ENCODE measurements around the gene CAPRIN1.
"Not testable (repeated sequence)": the region's sequence is repeated elsewhere in the genome, so short reads cannot be mapped to it uniquely, and the experiment has no call there.

CAPRIN1 gene

DNA sequence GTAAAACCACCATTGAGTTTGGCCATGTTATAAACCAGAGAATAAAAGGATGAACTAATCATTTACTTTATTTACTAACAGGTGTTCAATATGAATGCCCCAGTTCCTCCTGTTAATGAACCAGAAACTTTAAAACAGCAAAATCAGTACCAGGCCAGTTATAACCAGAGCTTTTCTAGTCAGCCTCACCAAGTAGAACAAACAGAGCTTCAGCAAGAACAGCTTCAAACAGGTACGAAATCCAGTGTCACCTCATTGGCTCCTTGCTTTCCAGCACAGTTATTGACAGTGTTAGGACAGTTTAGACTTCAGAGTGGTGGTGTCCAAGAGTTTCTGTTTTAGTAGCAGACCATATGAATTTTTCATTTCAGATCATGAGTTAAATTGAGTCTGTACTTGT lies 40.3 kb downstream of the CAPRIN1 start:
- no peak for DNase-seq

DNA sequence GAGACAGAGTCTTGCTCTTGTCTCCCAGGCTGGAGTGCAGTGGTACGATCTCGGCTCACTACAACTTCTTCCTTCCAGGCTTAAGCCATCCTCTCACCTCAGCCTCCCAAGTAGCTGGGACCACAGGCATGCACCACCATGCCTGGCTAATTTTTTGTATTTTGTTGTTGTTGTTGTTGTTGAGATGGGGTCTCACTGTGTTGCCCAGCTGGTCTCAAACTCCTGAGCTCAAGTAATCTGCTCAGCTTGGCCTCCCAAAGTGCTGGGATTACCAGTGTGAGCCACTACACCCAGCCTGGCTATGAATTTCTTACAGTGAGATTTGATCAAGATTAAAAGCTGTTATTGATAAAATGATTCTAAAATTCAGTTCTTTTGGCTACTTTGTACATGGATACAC lies 43.4 kb downstream of the CAPRIN1 start:
- not testable (repeated sequence) for DNase-seq

DNA sequence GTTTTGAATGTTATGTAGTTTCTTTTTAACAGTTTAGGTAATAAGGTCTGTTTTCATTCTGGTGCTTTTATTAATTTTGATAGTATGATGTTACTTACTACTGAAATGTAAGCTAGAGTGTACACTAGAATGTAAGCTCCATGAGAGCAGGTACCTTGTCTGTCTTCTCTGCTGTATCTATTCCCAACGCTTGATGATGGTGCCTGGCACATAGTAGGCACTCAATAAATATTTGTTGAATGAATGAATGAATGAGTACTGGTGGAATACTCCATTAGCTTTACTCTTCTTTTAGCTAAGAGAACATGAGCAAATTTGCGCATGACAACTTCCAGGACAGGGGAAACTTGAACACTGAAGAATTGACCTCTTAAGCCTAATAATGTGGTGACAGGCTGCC lies 47.3 kb downstream of the CAPRIN1 start:
- no peak for DNase-seq

DNA sequence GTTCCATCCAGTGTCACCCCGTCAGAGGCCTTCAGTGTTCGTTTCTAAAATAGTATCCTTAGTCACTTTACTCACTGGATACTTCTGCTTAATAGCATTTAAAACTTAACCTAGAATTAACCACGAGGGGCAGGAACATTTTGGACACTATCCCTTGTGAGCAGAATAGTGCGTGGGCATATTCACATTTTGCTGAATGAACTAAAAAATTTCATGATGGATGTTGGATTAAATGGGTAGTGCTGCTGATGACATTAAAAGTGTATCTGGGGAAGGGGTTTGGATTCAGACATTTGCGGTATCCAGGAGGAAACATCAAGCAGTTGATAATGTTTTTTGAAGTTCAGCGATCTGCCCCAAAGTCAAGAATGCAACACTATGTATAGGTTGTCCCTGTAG lies 53.1 kb downstream of the CAPRIN1 start:
- DNase-seq, result peak in 1 of 14 donors; percentile 34

- DNase-seq, result peak; percentile 48 to 95 (median 93)
These were observed 53.8 kb downstream of the CAPRIN1 start, which contains the start of gene NAT10 for GRCh38 chr11:34105079-34105956. Gene NAT10 (plus strand): TSS chr11:34105629. CDS start chr11:34108226, 2,597 bp downstream.

DNA sequence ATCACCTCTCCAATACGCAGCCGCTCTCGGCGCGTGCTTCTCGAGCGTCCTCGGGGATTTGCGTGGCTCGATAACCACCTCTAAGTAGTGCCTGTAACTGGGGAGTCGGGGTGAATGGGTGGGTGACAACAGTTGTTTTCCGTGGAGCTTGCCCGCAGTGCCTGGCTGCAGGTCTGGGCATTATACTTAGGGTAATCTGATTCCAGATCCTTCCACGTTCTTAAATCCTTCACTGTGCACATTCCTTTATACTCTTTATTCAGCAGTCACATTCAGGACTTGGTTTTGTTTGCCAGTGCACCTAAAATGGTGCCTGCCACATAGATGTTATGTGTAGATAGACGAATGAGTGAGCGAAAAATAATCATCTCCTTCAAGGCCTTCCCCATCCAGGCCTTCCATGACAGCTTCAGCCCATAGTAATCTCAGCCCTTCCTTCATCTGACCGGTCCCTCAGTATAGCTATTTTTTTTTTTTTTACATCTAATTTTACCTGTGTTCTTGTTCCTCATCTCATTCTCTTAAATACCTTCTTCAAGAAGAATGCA lies 54.5 kb downstream of the CAPRIN1 start:
- no peak for DNase-seq

DNA sequence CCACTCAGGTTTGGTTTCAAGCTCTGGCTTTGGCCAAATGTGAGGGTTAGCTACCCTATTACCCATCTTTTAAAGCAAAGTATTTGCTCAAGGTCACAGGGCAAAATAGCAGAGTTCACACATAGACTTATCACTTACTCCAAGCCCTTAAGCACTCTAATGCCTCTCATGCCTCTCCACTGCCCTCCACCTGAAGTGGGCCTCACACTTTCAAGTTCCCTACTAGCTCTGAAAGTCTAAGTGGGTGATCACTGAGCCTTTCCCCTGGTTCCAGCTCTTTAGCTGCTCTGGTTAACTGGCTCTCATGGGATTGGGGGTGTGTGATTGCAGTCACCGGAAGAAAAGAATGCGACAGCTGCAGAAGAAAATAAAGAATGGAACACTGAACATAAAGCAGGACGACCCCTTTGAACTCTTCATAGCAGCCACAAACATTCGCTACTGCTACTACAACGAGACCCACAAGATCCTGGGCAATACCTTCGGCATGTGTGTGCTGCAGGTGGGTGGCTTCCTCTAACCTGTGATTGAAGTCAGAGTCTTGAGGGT lies 60.3 kb downstream of the CAPRIN1 start:
- no peak for DNase-seq

GRCh38 chr11:34114014-34114413 lies 62.5 kb downstream of the CAPRIN1 start:
- no peak for DNase-seq

GRCh38 chr11:34114471-34114870 lies 62.9 kb downstream of the CAPRIN1 start:
- DNase-seq, result no peak

GRCh38 chr11:34120651-34121050 lies 69.1 kb downstream of the CAPRIN1 start:
- no peak for DNase-seq

DNA sequence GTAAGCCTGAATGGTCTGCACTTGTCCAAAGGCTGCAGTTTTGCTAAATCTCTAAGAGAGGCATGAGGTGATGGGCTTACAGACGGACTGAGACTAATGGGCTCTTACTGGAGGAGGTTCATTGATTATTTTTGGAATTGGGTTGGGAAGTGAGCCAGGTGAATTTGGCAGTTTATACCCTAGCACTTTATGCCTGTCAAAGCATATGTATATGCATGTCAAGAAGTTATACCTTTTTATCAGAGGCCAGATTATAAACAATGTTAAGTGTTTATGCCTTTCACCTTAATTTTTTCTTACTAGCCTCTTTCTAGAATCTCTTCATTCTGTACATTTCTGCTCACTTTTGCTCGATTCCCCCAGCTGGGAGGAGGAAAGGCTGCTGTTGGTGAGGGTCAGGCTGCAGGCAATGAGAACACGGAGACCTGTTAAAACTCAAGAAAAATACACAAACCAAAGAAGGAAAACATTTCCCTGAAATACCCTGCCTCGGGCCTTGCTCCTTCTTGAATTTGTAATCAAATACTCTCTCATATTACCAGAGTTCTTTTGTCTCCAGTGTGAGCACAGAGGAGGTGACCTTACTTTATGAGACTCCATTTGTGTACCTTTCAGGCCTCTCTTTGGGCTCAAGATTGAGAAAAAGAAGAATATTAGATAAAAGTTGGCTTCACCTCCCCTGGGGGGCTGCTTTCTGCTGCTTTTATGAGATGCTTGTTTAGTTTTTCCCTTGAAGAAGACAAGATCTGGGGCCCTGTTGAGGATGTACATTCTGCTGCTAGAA lies 73.5 kb downstream of the CAPRIN1 start:
- DNase-seq, result no peak

DNA sequence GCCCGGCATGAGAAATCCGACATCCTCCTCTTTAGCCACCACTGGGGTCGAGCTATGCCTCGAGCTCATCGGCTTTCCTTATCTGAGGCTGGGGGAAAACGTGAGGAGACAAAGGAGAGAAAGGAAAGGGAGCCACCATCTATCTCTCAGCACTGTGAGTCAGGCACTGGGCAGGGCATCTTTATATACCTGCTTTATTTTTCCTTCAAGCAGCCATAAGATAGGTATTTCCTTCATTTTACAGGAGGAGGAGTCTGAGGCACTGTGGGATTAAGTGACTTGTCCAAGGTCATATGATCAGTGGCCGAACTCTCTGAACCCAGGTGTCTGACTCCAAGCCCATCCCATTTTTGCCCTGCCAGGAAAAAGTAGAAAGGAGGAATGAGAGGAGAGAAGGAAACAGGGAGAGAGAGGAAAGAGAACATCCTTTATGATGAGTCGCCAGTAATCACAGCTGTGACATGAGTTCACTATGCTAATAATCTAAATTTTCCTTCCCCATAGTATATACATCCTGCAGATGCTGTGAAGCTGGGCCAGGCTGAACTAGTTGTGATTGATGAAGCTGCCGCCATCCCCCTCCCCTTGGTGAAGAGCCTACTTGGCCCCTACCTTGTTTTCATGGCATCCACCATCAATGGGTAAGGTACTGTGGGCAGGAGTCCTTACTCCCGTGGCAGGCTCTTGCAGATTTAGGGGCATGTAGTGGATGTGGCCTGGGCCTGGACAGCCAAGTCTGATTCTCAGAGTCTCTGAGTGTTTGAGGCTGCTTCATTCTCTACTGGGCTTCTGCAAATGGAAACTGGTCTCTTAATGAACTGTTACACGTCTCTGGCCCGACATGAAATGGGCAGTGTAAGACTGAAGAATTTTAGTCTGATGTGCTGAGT lies 75.7 kb downstream of the CAPRIN1 start:
- DNase-seq, result no peak

DNA sequence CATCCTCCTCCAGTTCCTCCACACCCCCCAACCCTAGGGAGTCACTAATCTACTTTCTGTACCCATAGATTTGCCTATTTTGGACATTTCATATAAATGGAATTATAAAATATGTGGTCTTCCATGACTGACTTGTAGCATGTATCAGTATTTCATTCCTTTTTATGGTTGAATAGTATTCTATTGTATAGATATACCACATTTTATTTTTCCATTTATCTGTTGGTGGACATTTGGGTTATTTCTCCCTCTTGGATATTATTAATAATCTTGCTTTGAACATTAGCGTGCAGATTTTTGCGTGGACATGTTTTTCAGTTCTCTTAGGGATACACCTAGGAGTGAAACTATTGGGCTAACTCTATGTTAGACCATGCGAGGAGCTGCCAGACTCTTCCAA lies 77.3 kb downstream of the CAPRIN1 start:
- DNase-seq, result no peak

DNA sequence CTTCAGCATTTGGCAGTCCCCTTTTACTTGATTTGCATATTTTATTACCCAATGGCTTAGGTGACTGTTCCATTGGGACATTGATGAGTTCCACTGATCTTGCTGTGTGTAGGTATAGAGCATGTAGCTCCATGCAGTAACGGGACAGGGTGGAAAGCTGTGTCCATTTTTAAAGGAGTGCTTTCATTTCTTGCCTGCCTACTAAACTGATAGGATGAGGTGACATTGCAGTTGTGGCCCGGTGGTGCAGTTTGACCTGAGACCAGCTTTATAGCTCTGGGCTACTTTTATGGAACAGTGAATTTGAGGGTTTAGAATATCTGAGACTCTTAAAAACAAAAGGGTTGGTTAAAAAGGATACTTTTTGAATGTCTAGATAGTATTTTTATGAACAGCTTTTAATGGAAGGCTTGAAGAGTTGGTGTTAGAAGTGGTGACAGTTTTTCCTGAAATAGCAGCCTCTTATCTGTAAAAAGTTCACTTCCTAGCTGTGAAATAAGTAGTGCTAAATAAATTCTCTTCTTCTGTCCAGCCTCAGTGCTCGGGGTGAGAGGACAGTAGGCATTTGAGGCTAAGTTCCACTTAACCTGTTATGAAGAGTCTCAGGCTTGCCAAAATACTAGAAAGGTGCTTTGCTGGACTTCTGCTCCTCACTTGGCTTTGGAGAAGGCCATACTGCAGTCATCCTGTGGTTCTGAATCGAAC lies 80.9 kb downstream of the CAPRIN1 start:
- DNase-seq, result no peak

GRCh38 chr11:34134765-34135164 lies 83.2 kb downstream of the CAPRIN1 start:
- no peak for DNase-seq

- no peak for DNase-seq
These were observed 83.9 kb downstream of the CAPRIN1 start for GRCh38 chr11:34135439-34135838.

DNA sequence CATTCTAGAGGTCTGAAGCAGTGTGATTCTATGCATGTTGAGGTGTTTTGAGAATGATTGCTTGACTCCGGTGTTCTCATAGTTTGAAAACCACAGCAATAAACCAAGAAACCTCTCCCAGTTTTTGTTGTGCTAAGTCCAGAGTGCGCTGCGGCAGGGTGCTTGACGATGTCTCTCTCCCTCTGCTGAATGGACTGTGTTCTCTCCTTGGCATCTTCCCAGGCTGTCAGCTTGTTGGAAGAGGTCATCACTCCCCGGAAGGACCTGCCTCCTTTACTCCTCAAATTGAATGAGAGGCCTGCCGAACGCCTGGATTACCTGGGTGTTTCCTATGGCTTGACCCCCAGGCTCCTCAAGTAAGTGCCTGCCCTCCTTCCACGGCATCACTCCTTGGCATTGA lies 84.9 kb downstream of the CAPRIN1 start:
- no peak for DNase-seq

- no peak for DNase-seq
These were observed 87.8 kb downstream of the CAPRIN1 start for GRCh38 chr11:34139346-34139745.

DNA sequence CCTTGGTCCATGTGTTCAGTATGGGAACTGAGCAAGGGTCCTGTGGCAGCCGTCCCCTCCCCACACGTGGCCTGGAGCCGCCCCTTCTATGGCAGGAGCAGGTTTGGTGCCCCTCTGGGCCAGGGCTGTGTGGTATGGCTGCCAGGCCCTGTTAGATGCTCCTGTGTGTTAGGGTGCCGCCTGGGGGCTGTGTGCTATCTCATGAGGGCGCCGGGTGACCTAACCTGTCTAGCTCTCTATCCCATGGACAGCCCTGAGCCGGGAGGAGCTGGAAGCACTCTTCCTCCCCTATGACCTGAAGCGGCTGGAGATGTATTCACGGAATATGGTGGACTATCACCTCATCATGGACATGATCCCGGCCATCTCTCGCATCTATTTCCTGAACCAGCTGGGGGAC lies 88.6 kb downstream of the CAPRIN1 start:
- DNase-seq, result no peak

DNA sequence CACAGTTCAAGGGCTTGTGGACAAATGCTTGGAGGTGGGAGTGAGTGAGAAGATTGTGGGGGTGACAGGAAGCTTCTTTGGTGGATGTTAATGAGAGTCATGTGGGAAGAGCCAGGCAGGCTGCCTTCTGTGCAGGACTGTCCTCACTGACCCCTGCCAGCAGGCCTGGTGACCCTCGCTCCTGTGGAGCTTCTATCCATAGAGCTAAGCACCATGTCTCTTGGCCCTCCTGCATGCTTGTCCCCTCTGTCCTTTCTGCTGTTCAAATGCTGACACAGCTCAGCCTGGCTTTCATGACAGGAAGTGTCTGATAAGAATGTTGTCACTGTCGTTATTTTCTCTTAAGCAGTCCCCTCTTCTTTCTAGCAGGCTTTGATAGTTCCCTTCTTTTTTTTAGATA lies 91.5 kb downstream of the CAPRIN1 start:
- DNase-seq, result no peak

DNA sequence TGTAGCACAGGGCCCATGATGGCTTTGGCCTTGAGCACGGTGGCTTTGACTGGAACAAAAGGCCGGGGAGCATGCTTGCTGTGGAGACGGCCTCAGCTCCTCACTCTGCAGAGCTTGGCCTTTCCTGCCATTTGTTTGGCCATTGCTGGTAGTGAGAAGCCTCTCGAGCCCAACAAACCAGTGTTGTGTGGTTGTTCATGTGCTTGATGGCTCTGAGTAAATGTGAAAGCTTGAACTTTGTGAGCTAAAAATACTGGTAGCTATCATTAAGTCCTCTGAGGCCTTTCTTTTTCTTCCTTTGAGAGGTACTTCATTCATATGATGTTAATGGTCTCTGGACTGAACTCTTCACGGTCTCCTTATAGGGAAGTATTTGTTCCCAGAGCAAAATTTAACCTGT lies 93.5 kb downstream of the CAPRIN1 start:
- DNase-seq, result no peak
